ENCODE results near the gene MAP3K2.

GRCh38 chr2:127358971-127359370 lies 28.8 kb downstream of the MAP3K2 start:
- TF ChIP-seq CTCF (conservative IDR thresholded peaks at IDR 0.05; ENCODE audit: low read depth, low read length): no peak
- TF ChIP-seq POLR2A (IDR thresholded peaks at IDR 0.05; ENCODE audit: low read depth, low read length): no peak
- no peak for TF ChIP-seq RFX5 (IDR thresholded peaks at IDR 0.05; ENCODE audit: low read depth, low read length)
- no peak for TF ChIP-seq MXI1 (IDR thresholded peaks at IDR 0.05; ENCODE audit: borderline replicate concordance, low read depth, low read length)
- no peak for TF ChIP-seq MAFK (IDR thresholded peaks at IDR 0.05; ENCODE audit: low read depth, low read length)
- TF ChIP-seq BHLHE40 (IDR thresholded peaks at IDR 0.05; ENCODE audit: low read depth, low read length): no peak
- no peak for TF ChIP-seq CEBPB (IDR thresholded peaks at IDR 0.05; ENCODE audit: low read depth, low read length)
- no peak for TF ChIP-seq SMC3 (IDR thresholded peaks at IDR 0.05; ENCODE audit: low read depth, low read length)
- TF ChIP-seq FOS (IDR thresholded peaks at IDR 0.05; ENCODE audit: low read depth, low read length): no peak
- no peak for TF ChIP-seq RAD21 (IDR thresholded peaks at IDR 0.05; ENCODE audit: low read length)
- TF ChIP-seq USF2 (IDR thresholded peaks at IDR 0.05; ENCODE audit: low read depth, low read length): no peak
